ENCODE results near the gene WSCD1.

Gene WSCD1

GRCh38 chr17:6056104-6056503, 14.1 kb upstream of the WSCD1 start:
- DNase-seq (ENCODE audit: extremely low read depth, low read depth) = no peak
- no peak overlapping the region for H3K4me3 ChIP-seq (replicated peaks; ENCODE audit: low read depth, low read length)
- no peak for TF ChIP-seq CTCF (IDR thresholded peaks at IDR 0.05; ENCODE audit: low read depth, low read length, missing control alignments)

- DNase-seq (ENCODE audit: extremely low read depth, low read depth) = no peak
- H3K4me3 ChIP-seq (replicated peaks; ENCODE audit: low read depth, low read length) = no peak overlapping the region
- no peak for TF ChIP-seq CTCF (IDR thresholded peaks at IDR 0.05; ENCODE audit: low read depth, low read length, missing control alignments)
Observed at GRCh38 chr17:6057562-6057961, 12.6 kb upstream of the WSCD1 start.

GRCh38 chr17:6059406-6059805, 10.8 kb upstream of the WSCD1 start:
- DNase-seq (ENCODE audit: extremely low read depth, low read depth) = no peak
- TF ChIP-seq CTCF (IDR thresholded peaks at IDR 0.05; ENCODE audit: low read depth, low read length, missing control alignments) = no peak
- H3K4me3 ChIP-seq (replicated peaks; ENCODE audit: low read depth, low read length) = no peak overlapping the region

- no peak overlapping the region for H3K4me3 ChIP-seq (replicated peaks; ENCODE audit: low read depth, low read length)
- DNase-seq (ENCODE audit: extremely low read depth, low read depth) = peak; percentile 17
- no peak for TF ChIP-seq CTCF (IDR thresholded peaks at IDR 0.05; ENCODE audit: low read depth, low read length, missing control alignments)
Observed at GRCh38 chr17:6061290-6061689, 8.9 kb upstream of the WSCD1 start.

GRCh38 chr17:6064868-6065267, 5.3 kb upstream of the WSCD1 start:
- no peak for TF ChIP-seq CTCF (IDR thresholded peaks at IDR 0.05; ENCODE audit: low read depth, low read length, missing control alignments)
- H3K4me3 ChIP-seq (replicated peaks; ENCODE audit: low read depth, low read length) = no peak overlapping the region
- DNase-seq (ENCODE audit: extremely low read depth, low read depth) = no peak

GRCh38 chr17:6065351-6065750, 4.8 kb upstream of the WSCD1 start:
- no peak for TF ChIP-seq CTCF (IDR thresholded peaks at IDR 0.05; ENCODE audit: low read depth, low read length, missing control alignments)
- no peak overlapping the region for H3K4me3 ChIP-seq (replicated peaks; ENCODE audit: low read depth, low read length)
- no peak for DNase-seq (ENCODE audit: extremely low read depth, low read depth)

- no peak overlapping the region for H3K4me3 ChIP-seq (replicated peaks; ENCODE audit: low read depth, low read length)
- no peak for DNase-seq (ENCODE audit: extremely low read depth, low read depth)
- no peak for TF ChIP-seq CTCF (IDR thresholded peaks at IDR 0.05; ENCODE audit: low read depth, low read length, missing control alignments)
Observed at GRCh38 chr17:6066183-6066948, 3.8 kb upstream of the WSCD1 start.
